GM12878 (cell line): ENCODE measurements around the gene RAB11A. TPM values are rescaled to one million over a fixed set of nuclear protein-coding genes. Genes with fewer than 3 reads are reported as not detected.

Experiments used
- ATAC-seq: fragments of 200-7000 bp; cut with Tn5 transposase; 3 replicates; pipeline ENCODE4 v1.9.1; 2020; ENCODE audit warnings: mild to moderate bottlenecking, moderate library complexity
- BruUV-seq: library from RNA; stranded (reverse); fragments of 400-500 nt; replicated peaks from 2 replicates; lab custom pipeline; 2021; lab: Mats Ljungman, UMichigan
- CTCF ChIA-PET: fragments of 300-600 bp; sonication (Branson Sonifier 250); formaldehyde crosslinking; extraction: SDS; loops from one replicate; lab custom pipeline; 2021; ENCODE audit warnings: inconsistent platforms; lab: Yijun Ruan, JAX
- POLR2A ChIA-PET: fragments of 350-600 bp; formaldehyde crosslinking; extraction: SDS; loops from one replicate; lab custom pipeline; 2021; ENCODE audit warnings: inconsistent platforms; lab: Charles Lee
- RAD21 ChIA-PET: fragments of 300-600 bp; sonication (Branson Sonifier 250); formaldehyde crosslinking; loops from one replicate; lab custom pipeline; 2023; ENCODE audit warnings: antibody characterized with exemption; ENCODE audit not compliant: unreplicated experiment; lab: Charles Lee
- SMC1A ChIA-PET: fragments of 300-600 bp; sonication (Branson Sonifier 250); formaldehyde crosslinking; loops from one replicate; lab custom pipeline; 2023; ENCODE audit not compliant: unreplicated experiment, uncharacterized antibody; lab: Charles Lee
- DNase-seq: peaks from one replicate; pipeline ENCODE4 v3.0.0-alpha.2; 2011; ENCODE audit warnings: low read depth, low spot score
- FAIRE-seq: peaks from 3 replicates; lab custom pipeline; 2011; peaks lifted over from hg19 to GRCh38; lab: Jason Lieb, UNC
- H2AFZ ChIP-seq: 2 replicates; pipeline ENCODE4 v1.6.0; 2011; ENCODE audit warnings: low read depth, low read length, control low read depth; ENCODE audit not compliant: control insufficient read depth
- H3K27ac ChIP-seq: 2 replicates; pipeline ENCODE4 v1.5.1; 2011; ENCODE audit warnings: control low read depth; ENCODE audit not compliant: control insufficient read depth, insufficient read depth
- H3K27me3 ChIP-seq, 2 experiments: replicated peaks in 1 of 2; 2 replicates each; pipeline versions ENCODE4 v1.6.0 to v1.6.1; 2011; ENCODE audit warnings: low read length in 1 of 2; ENCODE audit not compliant: control insufficient read depth in 2 of 2, insufficient read depth in 2 of 2
- H3K36me3 ChIP-seq, 2 experiments: 2 replicates each; pipeline ENCODE4 v1.5.1; 2011; ENCODE audit warnings: low read length in 1 of 2; ENCODE audit not compliant: control insufficient read depth in 2 of 2, insufficient read depth in 2 of 2
- H3K4me1 ChIP-seq: 2 replicates; pipeline ENCODE4 v1.6.1; 2011; ENCODE audit warnings: mild to moderate bottlenecking, low read length, moderate library complexity, mixed read lengths; ENCODE audit not compliant: control insufficient read depth, insufficient read depth
- H3K4me2 ChIP-seq: 2 replicates; pipeline ENCODE4 v1.6.0; 2011; ENCODE audit warnings: control low read depth; ENCODE audit not compliant: control insufficient read depth, insufficient read depth
- H3K4me3 ChIP-seq: fragments of 200-600 bp; sonication (generic); 2 replicates; pipeline ENCODE4 v1.5.1; 2016
- H3K79me2 ChIP-seq: 2 replicates; pipeline ENCODE4 v1.6.0; 2011; ENCODE audit warnings: low read length; ENCODE audit not compliant: control insufficient read depth, insufficient read depth
- H3K9ac ChIP-seq: 2 replicates; pipeline ENCODE4 v1.8.0; 2011; ENCODE audit warnings: low read length, control low read depth, mixed read lengths; ENCODE audit not compliant: control insufficient read depth, insufficient read depth
- H3K9me3 ChIP-seq: replicated peaks from 3 replicates; pipeline ENCODE4 v1.5.1; 2011; ENCODE audit warnings: mild to moderate bottlenecking, low read length; ENCODE audit not compliant: control insufficient read depth, insufficient read depth
- H4K20me1 ChIP-seq: 2 replicates; pipeline ENCODE4 v1.6.0; 2011; ENCODE audit not compliant: control insufficient read depth, insufficient read depth
- BCLAF1 ChIP-seq: fragments of 450-650 bp; IDR thresholded peaks from 2 replicates; pipeline ENCODE4 v1.6.1; 2017; ENCODE audit warnings: antibody characterized with exemption, mild to moderate bottlenecking, moderate library complexity
- ESRRA ChIP-seq: IDR thresholded peaks from 2 replicates; pipeline ENCODE4 v1.6.1; 2012; ENCODE audit warnings: mild to moderate bottlenecking, low read length, improper control_type of control experiment
- FOXK2 ChIP-seq: fragments of 450-650 bp; IDR thresholded peaks from 2 replicates; pipeline ENCODE4 v1.6.1; 2017; ENCODE audit warnings: mild to moderate bottlenecking, moderate library complexity
- HSF1 ChIP-seq: fragments of 150-350 bp; IDR thresholded peaks from 2 replicates; pipeline ENCODE4 v1.6.1; 2014; ENCODE audit warnings: mild to moderate bottlenecking, low read depth, low read length
- JUND ChIP-seq: IDR thresholded peaks from 2 replicates; pipeline ENCODE4 v1.6.1; 2012; ENCODE audit warnings: low read depth, mild to moderate bottlenecking, low read length, improper control_type of control experiment, moderate library complexity
- NFYB ChIP-seq: IDR thresholded peaks from 2 replicates; pipeline ENCODE4 v1.6.1; 2011; ENCODE audit warnings: low read depth, mild to moderate bottlenecking, low read length, improper control_type of control experiment, moderate library complexity; ENCODE audit not compliant: insufficient read depth
- POU2F2 ChIP-seq: IDR thresholded peaks from 3 replicates; pipeline ENCODE4 v1.6.1; 2011; ENCODE audit warnings: low read depth, mild to moderate bottlenecking, low read length, borderline replicate concordance
- RELB ChIP-seq: fragments of 450-650 bp; IDR thresholded peaks from 2 replicates; pipeline ENCODE4 v1.6.1; 2017; ENCODE audit warnings: low read depth, mild to moderate bottlenecking, moderate library complexity
- RUNX3 ChIP-seq: IDR thresholded peaks from 2 replicates; pipeline ENCODE4 v1.6.1; 2012; ENCODE audit warnings: low read length, inconsistent platforms
- SKIL ChIP-seq: fragments of 450-650 bp; IDR thresholded peaks from 2 replicates; pipeline ENCODE4 v1.6.1; 2017; ENCODE audit warnings: mild to moderate bottlenecking, low read depth, inconsistent platforms; ENCODE audit not compliant: poor library complexity, severe bottlenecking
- SUZ12 ChIP-seq: fragments of 200-600 bp; sonication (generic); IDR thresholded peaks from one replicate; pipeline ENCODE4 v1.6.1; 2018; ENCODE audit warnings: antibody characterized with exemption, mild to moderate bottlenecking; ENCODE audit not compliant: unreplicated experiment
- WRNIP1 ChIP-seq: IDR thresholded peaks from 2 replicates; pipeline ENCODE4 v1.6.1; 2011; ENCODE audit warnings: low read depth, low read length, improper control_type of control experiment, borderline replicate concordance
- ZNF207 ChIP-seq: fragments of 450-650 bp; IDR thresholded peaks from 2 replicates; pipeline ENCODE4 v1.6.1; 2014; ENCODE audit warnings: antibody characterized with exemption, mild to moderate bottlenecking, borderline replicate concordance
- ZNF217 ChIP-seq: fragments of 450-650 bp; IDR thresholded peaks from 2 replicates; pipeline ENCODE4 v1.6.1; 2017; ENCODE audit warnings: antibody characterized with exemption, mild to moderate bottlenecking
- ZNF24 ChIP-seq: fragments of 450-650 bp; IDR thresholded peaks from 2 replicates; pipeline ENCODE4 v1.6.1; 2017; ENCODE audit warnings: antibody characterized with exemption, mild to moderate bottlenecking
- ZZZ3 ChIP-seq: IDR thresholded peaks from 2 replicates; pipeline ENCODE4 v1.6.1; 2011; ENCODE audit warnings: low read depth; ENCODE audit not compliant: control insufficient read depth, insufficient read length
- WGBS: methylation state at CpG from one replicate; pipeline ENCODE4 v1.1.6; 2016; ENCODE audit warnings: low lambda C conversion rate; ENCODE audit not compliant: insufficient replicate concordance, insufficient coverage; ENCODE audit errors: missing lambda C conversion rate; 5-methylcytosine and 5-hydroxymethylcytosine counted together
- in situ Hi-C: fragments of 300-500 bp; cut with MboI; formaldehyde crosslinking; loops from 9 replicates; pipeline ENCODE4 v1.14.3; 2018; ENCODE audit warnings: mixed read lengths
- intact Hi-C: fragments of 100-400 bp; cut with micrococcal nuclease; formaldehyde crosslinking; loops from one replicate; pipeline ENCODE4 v1.14.2; 2022; ENCODE audit not compliant: unreplicated experiment
- polyA plus RNA-seq, 11 experiments: library from polyadenylated mRNA; depleted of rRNA in 4 of 11; unstranded in 6 of 11; stranded (reverse) in 5 of 11; fragments of >200 nt; fragmentation: Nextera tagmentation in 4 of 11; fragmentation: Illumina TruSeq in 1 of 11; extraction: Ambion mirVana in 4 of 11; extraction: Trizol in 1 of 11; gene quantifications; 1 replicate in 1 of 11; 2 replicates in 10 of 11; pipeline versions ENCODE4 v1.2.1 to v1.2.3, GENCODE V29; 2011 to 2016; ENCODE audit warnings: inconsistent platforms in 2 of 11, missing spikeins in 2 of 11, low read depth in 1 of 11
- total RNA-seq, 4 experiments: library from RNA; depleted of rRNA in 3 of 4; stranded (reverse); fragments of >200 nt in 3 of 4; fragmentation: Illumina TruSeq in 1 of 4; extraction: Trizol in 1 of 4; gene quantifications; 2 replicates each; pipeline versions ENCODE4 v1.2.1 to v1.2.3, GENCODE V29; 2013 to 2021

RAB11A gene
- total and polyA plus RNA-seq, 10 of the 15 experiments (the other 5 are each of a cell fraction or from before 2014, with no cell fraction given): 128 to 387 (median 224) TPM

DNA sequence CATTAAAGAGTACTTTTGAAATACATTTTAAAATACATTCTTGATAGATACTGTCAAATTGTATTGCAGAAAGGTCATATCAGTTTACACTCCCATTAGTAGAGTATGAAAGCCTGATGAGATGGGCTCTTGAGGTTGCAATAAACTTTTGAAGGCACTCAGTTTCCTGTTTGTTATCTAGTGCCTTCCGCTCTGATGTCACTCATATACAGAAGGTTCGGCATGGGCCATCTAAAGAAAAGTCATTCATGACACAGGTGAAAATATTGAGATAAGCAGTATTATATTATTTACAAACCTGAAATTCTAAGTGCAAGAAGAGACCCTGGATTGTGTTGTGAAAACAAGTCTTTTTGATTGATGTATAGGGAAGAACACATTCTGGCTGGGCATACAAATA lies 40.7 kb upstream of the RAB11A start:
- Histone ChIP-seq H4K20me1 (no peaks in the 10 kb centered on the region), H3K9ac (no peak overlapping the region), H3K36me3 (no peaks in the 10 kb centered on the region), H3K4me2 (no peak overlapping the region), H3K9me3 (no peaks in the 10 kb centered on the region), H3K27ac (no peak overlapping the region), H3K4me3 (no peak overlapping the region), H3K4me1 (peaks cover 23% of the 10 kb centered on the region), H3K27me3 (no peaks in the 10 kb centered on the region), H2AFZ (peak overlapping the region; percentile 53), H3K79me2 (peaks cover 1% of the 10 kb centered on the region; the same call in 1 of the 2 replicates)
- WGBS: 90% methylated on average over 2 of the region's 2 CpGs
- ChIA-PET POLR2A (interaction anchor here (1.0 kb wide), 1 partner anchor 37 kb away, joined by 7 read pairs; the partner anchor contains the start of gene DENND4A), CTCF (interaction anchor here (0.6 to 2.1 kb wide), 33 partner anchors 9 to 1305 kb away, joined by 3 to 8 read pairs (median 4); partner anchors contain the start of gene RAB11A), SMC1A (interaction anchor here (0.6 to 1.8 kb wide), 29 partner anchors 8 to 201 kb away, joined by 3 to 9 read pairs (median 4); partner anchors contain the start of gene DENND4A), RAD21 (interaction anchor here (0.7 to 1.3 kb wide), 11 partner anchors 9 to 218 kb away, joined by 3 to 11 read pairs (median 4); partner anchors contain the start of genes DENND4A and INTS14)
- no TSS peak for BruUV-seq
- ATAC-seq (no peak), DNase-seq (no peak), FAIRE-seq (no peak)
- intact Hi-C loops: no loop called here
- in situ Hi-C loops: no loop called here
- TF ChIP-seq ZNF217 (no peak), FOXK2 (no peak), ZNF207 (no peak), SKIL (no peak), ZZZ3 (no peak), ZNF24 (no peak), BCLAF1 (no peak), NFYB (no peak), ESRRA (no peak), RELB (no peak), HSF1 (no peak), RUNX3 (no peak), WRNIP1 (no peak), SUZ12 (no peak), POU2F2 (no peak), JUND (no peak)
